Astrocyte (in vitro differentiated cells and primary cell): ENCODE data around the gene CLDN2.

Source experiments
- CTCF ChIP-seq: IDR thresholded peaks from 2 replicates; pipeline ENCODE4 v1.5.1; 2011; ENCODE audit warnings: low read depth, mild to moderate bottlenecking, inconsistent platforms, low read length, moderate library complexity; ENCODE audit not compliant: insufficient read depth
- EZH2 ChIP-seq: IDR thresholded peaks from 2 replicates; pipeline ENCODE4 v1.6.1; 2012; ENCODE audit warnings: mild to moderate bottlenecking, low read length, inconsistent platforms; ENCODE audit not compliant: insufficient read depth

- TF ChIP-seq CTCF, result no peak
- no peak for TF ChIP-seq EZH2
Observed at GRCh38 chrX:106912864-106913263, 7.3 kb upstream of the CLDN2 start.
